ENCODE data around the gene HTR1E.

GRCh38 chr6:87040729-87041128, 103.4 kb downstream of the HTR1E start:
- TF ChIP-seq CTCF (IDR thresholded peaks at IDR 0.05; ENCODE audit: insufficient read depth, low read depth, low read length) (no peak), EZH2 (IDR thresholded peaks at IDR 0.05; ENCODE audit: insufficient read depth, low read length) (no peak)

Data from astrocyte (in vitro differentiated cells and primary cell).